Measurements from ENCODE around the gene TEAD4.

- TF ChIP-seq CTCF (conservative IDR thresholded peaks at IDR 0.05 in 1 of 2, IDR thresholded peaks at IDR 0.05 in 1 of 2; ENCODE audit: extremely low read depth in 1 of 2, insufficient read depth in 1 of 2, low read depth in 1 of 2, low read length in 2 of 2) (no peak), EZH2 (IDR thresholded peaks at IDR 0.05; ENCODE audit: borderline replicate concordance, low read length) (no peak)
These were observed 79.0 kb downstream of the TEAD4 start for GRCh38 chr12:3038166-3038565.

Data from mammary epithelial cell (primary cell).